ENCODE measurements around the gene UNC45A. TPM values are rescaled to one million over a fixed set of nuclear protein-coding genes. Genes with fewer than 3 reads are reported as not detected.

UNC45A gene
- total and polyA plus RNA-seq, 2 of the 8 experiments (the other 6 are each of a cell fraction or from before 2014, with no cell fraction given): 74.1 to 84.2 TPM

DNA sequence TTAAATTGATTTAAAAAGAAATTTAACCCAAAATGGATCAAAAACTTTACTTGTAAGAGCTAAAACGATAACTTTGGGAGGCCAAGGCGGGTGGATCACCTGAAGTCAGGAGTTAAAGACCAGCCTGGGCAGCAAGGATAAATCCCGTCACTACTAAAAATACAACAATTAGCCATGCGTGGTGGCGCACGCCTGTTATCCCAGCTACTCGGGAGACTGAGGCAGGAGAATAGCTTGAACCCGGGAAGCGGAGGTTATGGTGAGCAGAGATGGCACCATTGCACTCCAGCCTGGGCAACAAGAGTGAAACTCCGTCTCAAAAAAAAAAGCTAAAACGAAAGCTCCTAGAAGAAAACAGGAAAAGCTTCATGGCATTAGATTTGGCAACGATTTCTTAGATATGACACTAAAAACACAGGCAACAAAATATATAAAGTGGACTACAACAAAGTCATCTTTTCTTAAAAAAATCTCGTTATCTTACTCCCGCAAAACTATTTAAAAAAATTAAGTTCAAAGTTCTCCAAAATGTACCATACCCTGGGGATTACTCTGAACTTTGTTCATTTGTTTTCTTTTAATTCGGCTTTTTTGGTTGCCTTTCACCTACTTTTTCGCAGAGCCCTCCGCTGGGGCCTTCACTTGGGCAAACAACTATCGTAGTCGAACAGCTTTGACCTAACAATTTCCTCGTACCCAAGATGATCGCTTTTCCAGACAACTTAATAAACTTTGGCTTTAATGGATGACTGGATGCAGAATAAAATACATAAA, 5.7 kb upstream of the UNC45A start (continued):
- TF ChIP-seq NANOG (IDR thresholded peaks at IDR 0.05; ENCODE audit: insufficient read depth, low read depth, low read length, poor library complexity, severe bottlenecking) (no peak), KDM1A (IDR thresholded peaks at IDR 0.05; ENCODE audit: borderline replicate concordance, low read length) (no peak), TAF1 (IDR thresholded peaks at IDR 0.05; ENCODE audit: low read depth, low read length) (no peak)
